Measurements from ENCODE around the gene BAZ2A. TPM values are rescaled to one million over a fixed set of nuclear protein-coding genes. Genes with fewer than 3 reads are reported as not detected.

The BAZ2A gene
- polyA plus RNA-seq, 1 of the 3 experiments (the other 2 are of a cell fraction) = 32.4 TPM

DNA sequence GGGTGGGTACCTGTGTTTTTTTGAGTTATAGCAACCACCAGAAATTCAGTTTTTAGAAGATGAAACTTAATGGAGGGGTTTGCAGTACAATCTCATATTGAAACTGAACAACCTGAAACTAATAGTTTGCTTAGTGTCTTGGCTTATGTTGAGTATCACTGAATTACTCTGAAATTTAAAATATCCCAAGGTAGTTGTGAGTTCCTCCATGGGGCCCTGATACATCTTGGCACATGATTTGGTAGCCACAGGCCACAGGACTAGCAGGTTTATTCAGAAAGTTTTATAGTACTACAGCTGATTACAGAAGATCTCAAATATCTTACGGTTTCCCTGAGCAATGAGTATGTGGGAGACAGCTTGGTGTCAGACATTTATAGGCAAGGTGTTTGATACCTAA is 47.6 kb upstream of the BAZ2A start:
- POLR2A ChIA-PET = interaction anchor here (0.6 kb wide), 2 partner anchors 48 to 362 kb away, joined by 4 read pairs; partner anchors contain the start of gene CNPY2
- Histone ChIP-seq H3K9me2 (no peaks in the 10 kb centered on the region), H3K36me3 (replicated peaks in 1 of 2; ENCODE audit: control insufficient read depth in 1 of 2, insufficient read depth in 2 of 2, low read length in 1 of 2) (peaks cover 0 to 31% of the 10 kb centered on the region in 2 experiments), H3K27me3 (ENCODE audit: insufficient read depth) (no peaks in the 10 kb centered on the region), H3K9me3 (no peaks in the 10 kb centered on the region), H2AFZ (ENCODE audit: low read depth) (no peak overlapping the region), H3K4me1 (ENCODE audit: control insufficient read depth in 1 of 2, insufficient read depth in 2 of 2, low read depth in 1 of 2, low read length in 1 of 2) (no peaks in the 10 kb centered on the region), H3K79me2 (ENCODE audit: insufficient read depth) (peaks cover 100% of the 10 kb centered on the region), H3K27ac (ENCODE audit: low read depth in 2 of 2, low read length in 1 of 2) (peak overlapping the region in 1 of 2 experiments; percentile 9; a peak in 1 of 4 replicates), H3K4me3 (ENCODE audit: low read depth in 2 of 2, low read length in 1 of 2) (no peak overlapping the region), H4K20me1 (ENCODE audit: insufficient read depth) (peaks cover 95% of the 10 kb centered on the region), H3K9ac (no peak overlapping the region), H3F3A (replicated peaks; ENCODE audit: insufficient read depth) (peaks cover 23% of the 10 kb centered on the region), H3K4me2 (no peak overlapping the region)
- CTCF ChIA-PET = interaction anchor here (1.2 kb wide), 1 partner anchor 79 kb away, joined by 3 read pairs; no protein-coding TSS in a partner anchor
- no peak for TF ChIP-seq IRF3 (IDR thresholded peaks at IDR 0.05; ENCODE audit: low read depth, low read length)
- no peak for TF ChIP-seq RCOR1 (IDR thresholded peaks at IDR 0.05; ENCODE audit: low read length)
- no peak for TF ChIP-seq GABPA (IDR thresholded peaks at IDR 0.05; ENCODE audit: low read depth)
- no peak for TF ChIP-seq RFX5 (IDR thresholded peaks at IDR 0.05; ENCODE audit: low read length)
- no peak for TF ChIP-seq NRF1 (IDR thresholded peaks at IDR 0.05; ENCODE audit: low read depth, low read length)
- TF ChIP-seq FOXJ3 (CRISPR knock-in tag; IDR thresholded peaks at IDR 0.05) = no peak
- no peak for TF ChIP-seq SIN3A (IDR thresholded peaks at IDR 0.05; ENCODE audit: borderline replicate concordance, low read depth, low read length)
- TF ChIP-seq MXI1 (IDR thresholded peaks at IDR 0.05; ENCODE audit: low read depth, low read length) = no peak
- TF ChIP-seq FOSL2 (IDR thresholded peaks at IDR 0.05; ENCODE audit: borderline replicate concordance, low read depth) = no peak
- DNase-seq = no peak
- 100% methylated on average over 1 of the region's 1 CpG for WGBS (ENCODE audit: low lambda C conversion rate)

DNA sequence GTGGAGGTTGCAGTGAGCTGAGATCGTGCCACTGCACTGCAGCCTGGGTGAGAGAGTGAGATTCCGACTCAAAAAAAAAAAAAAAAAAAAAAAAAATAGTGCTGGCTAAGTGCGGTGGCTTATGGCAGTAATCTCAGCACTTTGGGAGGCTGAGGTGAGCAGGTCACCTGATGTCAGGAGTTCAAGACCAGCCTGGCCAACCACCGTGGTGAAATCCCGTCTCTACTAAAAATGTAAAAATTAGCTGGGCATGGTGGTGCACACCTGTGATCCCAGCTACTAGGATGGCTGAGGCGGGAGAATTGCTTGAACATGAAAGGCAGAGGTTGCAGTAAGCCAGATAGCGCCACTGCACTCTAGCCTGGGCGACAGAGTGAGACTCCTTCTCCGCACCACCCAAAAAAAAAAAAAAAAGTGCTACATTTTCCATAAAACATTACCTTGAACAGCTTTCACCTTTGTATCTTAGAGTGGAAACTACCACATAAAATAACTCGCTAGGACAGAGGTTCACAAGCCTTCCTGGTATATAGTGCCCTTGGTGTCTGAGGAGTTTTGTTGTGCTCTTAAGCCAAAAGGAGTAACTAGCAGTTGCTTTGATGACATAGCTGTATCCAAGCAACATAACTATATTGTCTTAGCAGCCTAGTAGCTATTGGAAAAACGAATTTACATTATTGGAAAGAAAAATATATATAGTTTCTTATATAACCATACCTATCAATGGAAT is 46.9 kb upstream of the BAZ2A start:
- Histone ChIP-seq H3K9ac (no peak overlapping the region), H3K4me3 (ENCODE audit: low read depth in 2 of 2, low read length in 1 of 2) (no peak overlapping the region), H3K27me3 (ENCODE audit: insufficient read depth) (no peaks in the 10 kb centered on the region), H3K9me3 (no peaks in the 10 kb centered on the region), H3F3A (replicated peaks; ENCODE audit: insufficient read depth) (peaks cover 23% of the 10 kb centered on the region), H3K9me2 (no peaks in the 10 kb centered on the region), H2AFZ (ENCODE audit: low read depth) (no peak overlapping the region), H3K4me1 (ENCODE audit: control insufficient read depth in 1 of 2, insufficient read depth in 2 of 2, low read depth in 1 of 2, low read length in 1 of 2) (no peaks in the 10 kb centered on the region), H3K4me2 (no peak overlapping the region), H3K27ac (ENCODE audit: low read depth in 2 of 2, low read length in 1 of 2) (0 out of 4 replicates have a peak overlapping the region, but pooled peaks of 1 of the 2 experiments have one; percentile 19), H3K79me2 (ENCODE audit: insufficient read depth) (peaks cover 100% of the 10 kb centered on the region), H3K36me3 (replicated peaks in 1 of 2; ENCODE audit: control insufficient read depth in 1 of 2, insufficient read depth in 2 of 2, low read length in 1 of 2) (peaks cover 3 to 37% of the 10 kb centered on the region in 2 experiments), H4K20me1 (ENCODE audit: insufficient read depth) (peaks cover 95% of the 10 kb centered on the region)
- no peak for DNase-seq
- 86% methylated on average over 11 of the region's 11 CpGs for WGBS (ENCODE audit: low lambda C conversion rate)
- POLR2A ChIA-PET = interaction anchor here (0.6 kb wide), 2 partner anchors 48 to 361 kb away, joined by 4 read pairs; partner anchors contain the start of gene CNPY2
- CTCF ChIA-PET = no interaction called here
- TF ChIP-seq FOSL2 (IDR thresholded peaks at IDR 0.05; ENCODE audit: borderline replicate concordance, low read depth) (no peak), ELF1 (IDR thresholded peaks at IDR 0.05) (no peak), MAX (IDR thresholded peaks at IDR 0.05; ENCODE audit: low read depth) (no peak), FOXJ3 (CRISPR knock-in tag; IDR thresholded peaks at IDR 0.05) (no peak), YY1 (IDR thresholded peaks at IDR 0.05; ENCODE audit: low read depth) (no peak), TEAD4 (IDR thresholded peaks at IDR 0.05; ENCODE audit: borderline replicate concordance, insufficient read depth) (no peak), NRF1 (IDR thresholded peaks at IDR 0.05; ENCODE audit: low read depth, low read length) (no peak), RCOR1 (IDR thresholded peaks at IDR 0.05; ENCODE audit: low read length) (no peak), POLR2AphosphoS5 (IDR thresholded peaks at IDR 0.05; ENCODE audit: low read depth, low read length) (no peak)
- TF ChIP-seq, protein P1, sequence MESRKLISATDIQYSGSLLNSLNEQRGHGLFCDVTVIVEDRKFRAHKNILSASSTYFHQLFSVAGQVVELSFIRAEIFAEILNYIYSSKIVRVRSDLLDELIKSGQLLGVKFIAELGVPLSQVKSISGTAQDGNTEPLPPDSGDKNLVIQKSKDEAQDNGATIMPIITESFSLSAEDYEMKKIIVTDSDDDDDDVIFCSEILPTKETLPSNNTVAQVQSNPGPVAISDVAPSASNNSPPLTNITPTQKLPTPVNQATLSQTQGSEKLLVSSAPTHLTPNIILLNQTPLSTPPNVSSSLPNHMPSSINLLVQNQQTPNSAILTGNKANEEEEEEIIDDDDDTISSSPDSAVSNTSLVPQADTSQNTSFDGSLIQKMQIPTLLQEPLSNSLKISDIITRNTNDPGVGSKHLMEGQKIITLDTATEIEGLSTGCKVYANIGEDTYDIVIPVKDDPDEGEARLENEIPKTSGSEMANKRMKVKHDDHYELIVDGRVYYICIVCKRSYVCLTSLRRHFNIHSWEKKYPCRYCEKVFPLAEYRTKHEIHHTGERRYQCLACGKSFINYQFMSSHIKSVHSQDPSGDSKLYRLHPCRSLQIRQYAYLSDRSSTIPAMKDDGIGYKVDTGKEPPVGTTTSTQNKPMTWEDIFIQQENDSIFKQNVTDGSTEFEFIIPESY (IDR thresholded peaks at IDR 0.05; ENCODE audit: borderline replicate concordance, low read depth) = no peak
- TF ChIP-seq, protein P2, sequence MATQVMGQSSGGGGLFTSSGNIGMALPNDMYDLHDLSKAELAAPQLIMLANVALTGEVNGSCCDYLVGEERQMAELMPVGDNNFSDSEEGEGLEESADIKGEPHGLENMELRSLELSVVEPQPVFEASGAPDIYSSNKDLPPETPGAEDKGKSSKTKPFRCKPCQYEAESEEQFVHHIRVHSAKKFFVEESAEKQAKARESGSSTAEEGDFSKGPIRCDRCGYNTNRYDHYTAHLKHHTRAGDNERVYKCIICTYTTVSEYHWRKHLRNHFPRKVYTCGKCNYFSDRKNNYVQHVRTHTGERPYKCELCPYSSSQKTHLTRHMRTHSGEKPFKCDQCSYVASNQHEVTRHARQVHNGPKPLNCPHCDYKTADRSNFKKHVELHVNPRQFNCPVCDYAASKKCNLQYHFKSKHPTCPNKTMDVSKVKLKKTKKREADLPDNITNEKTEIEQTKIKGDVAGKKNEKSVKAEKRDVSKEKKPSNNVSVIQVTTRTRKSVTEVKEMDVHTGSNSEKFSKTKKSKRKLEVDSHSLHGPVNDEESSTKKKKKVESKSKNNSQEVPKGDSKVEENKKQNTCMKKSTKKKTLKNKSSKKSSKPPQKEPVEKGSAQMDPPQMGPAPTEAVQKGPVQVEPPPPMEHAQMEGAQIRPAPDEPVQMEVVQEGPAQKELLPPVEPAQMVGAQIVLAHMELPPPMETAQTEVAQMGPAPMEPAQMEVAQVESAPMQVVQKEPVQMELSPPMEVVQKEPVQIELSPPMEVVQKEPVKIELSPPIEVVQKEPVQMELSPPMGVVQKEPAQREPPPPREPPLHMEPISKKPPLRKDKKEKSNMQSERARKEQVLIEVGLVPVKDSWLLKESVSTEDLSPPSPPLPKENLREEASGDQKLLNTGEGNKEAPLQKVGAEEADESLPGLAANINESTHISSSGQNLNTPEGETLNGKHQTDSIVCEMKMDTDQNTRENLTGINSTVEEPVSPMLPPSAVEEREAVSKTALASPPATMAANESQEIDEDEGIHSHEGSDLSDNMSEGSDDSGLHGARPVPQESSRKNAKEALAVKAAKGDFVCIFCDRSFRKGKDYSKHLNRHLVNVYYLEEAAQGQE (IDR thresholded peaks at IDR 0.05; ENCODE audit: low read depth, low read length) = no peak
- TF ChIP-seq, protein P3, sequence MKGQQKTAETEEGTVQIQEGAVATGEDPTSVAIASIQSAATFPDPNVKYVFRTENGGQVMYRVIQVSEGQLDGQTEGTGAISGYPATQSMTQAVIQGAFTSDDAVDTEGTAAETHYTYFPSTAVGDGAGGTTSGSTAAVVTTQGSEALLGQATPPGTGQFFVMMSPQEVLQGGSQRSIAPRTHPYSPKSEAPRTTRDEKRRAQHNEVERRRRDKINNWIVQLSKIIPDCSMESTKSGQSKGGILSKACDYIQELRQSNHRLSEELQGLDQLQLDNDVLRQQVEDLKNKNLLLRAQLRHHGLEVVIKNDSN (IDR thresholded peaks at IDR 0.05; ENCODE audit: borderline replicate concordance, low read depth) = no peak
